NCI-H1092 treated with DMSO at 0.1 percent for 48 hours (cell line): ENCODE results near the gene PRKG2.

Source experiments
- DNase-seq: peaks from one replicate; lab custom pipeline; 2025; lab: John Stamatoyannopoulos, UW

PRKG2 gene

GRCh38 chr4:81217779-81218178 lies 2.8 kb upstream of the PRKG2 start:
- no peak for DNase-seq

GRCh38 chr4:81215931-81216330 lies 909 bp upstream of the PRKG2 start:
- no peak for DNase-seq

GRCh38 chr4:81214144-81214880 lies 710 bp downstream of the PRKG2 start:
- peak; percentile 59 for DNase-seq

- no peak for DNase-seq
Observed at GRCh38 chr4:81213671-81214070, 1.4 kb downstream of the PRKG2 start.

- no peak for DNase-seq
Observed at GRCh38 chr4:81211956-81212355, 3.1 kb downstream of the PRKG2 start.

- no peak for DNase-seq
Observed at GRCh38 chr4:81207828-81208227, 7.2 kb downstream of the PRKG2 start.

- DNase-seq: no peak
Observed at GRCh38 chr4:81205302-81205701, 9.7 kb downstream of the PRKG2 start.

- DNase-seq: no peak
Observed at GRCh38 chr4:81204571-81204970, 10.5 kb downstream of the PRKG2 start.

- no peak for DNase-seq
Observed at GRCh38 chr4:81199831-81200230, 15.2 kb downstream of the PRKG2 start.

GRCh38 chr4:81198609-81199008 lies 16.4 kb downstream of the PRKG2 start:
- DNase-seq: no peak

GRCh38 chr4:81197864-81198524 lies 17.0 kb downstream of the PRKG2 start:
- DNase-seq: peak; percentile 54

GRCh38 chr4:81196126-81196650 lies 18.8 kb downstream of the PRKG2 start:
- DNase-seq: no peak

GRCh38 chr4:81195475-81195874 lies 19.5 kb downstream of the PRKG2 start:
- DNase-seq: no peak

- DNase-seq: no peak
Observed at GRCh38 chr4:81194286-81194685, 20.7 kb downstream of the PRKG2 start.

GRCh38 chr4:81180916-81181315 lies 34.1 kb downstream of the PRKG2 start:
- DNase-seq: no peak

- no peak for DNase-seq
Observed at GRCh38 chr4:81179326-81179725, 35.7 kb downstream of the PRKG2 start.

GRCh38 chr4:81173213-81173612 lies 41.8 kb downstream of the PRKG2 start:
- no peak for DNase-seq

- DNase-seq: peak; percentile 10
Observed at GRCh38 chr4:81166458-81167160, 48.4 kb downstream of the PRKG2 start.

- DNase-seq: peak; percentile 31
Observed at GRCh38 chr4:81165861-81166430, 49.1 kb downstream of the PRKG2 start.

- no peak for DNase-seq
Observed at GRCh38 chr4:81164623-81165416, 50.2 kb downstream of the PRKG2 start.

- DNase-seq: no peak
Observed at GRCh38 chr4:81164126-81164525, 50.9 kb downstream of the PRKG2 start.
